Skeletal muscle satellite cell (primary cell): ENCODE results near the gene UPF3A.
A peak's percentile ranks its signal among the peaks of the same experiment; 100 is the strongest.
"Not testable (repeated sequence)": the region's sequence is repeated elsewhere in the genome, so short reads cannot be mapped to it uniquely, and the experiment has no call there.

Experiments used
- H3K27me3 ChIP-seq: 2 replicates; pipeline ENCODE4 v1.7.0; 2013; ENCODE audit warnings: low read length; ENCODE audit not compliant: control insufficient read depth, insufficient read depth
- H3K36me3 ChIP-seq: 2 replicates; pipeline ENCODE4 v1.7.0; 2013; ENCODE audit warnings: mild to moderate bottlenecking, control low read depth, low read length; ENCODE audit not compliant: insufficient read depth
- H3K4me1 ChIP-seq: 2 replicates; pipeline ENCODE4 v1.7.0; 2013; ENCODE audit warnings: low read length; ENCODE audit not compliant: control insufficient read depth, insufficient read depth
- H3K4me2 ChIP-seq: 2 replicates; pipeline ENCODE4 v1.7.0; 2013; ENCODE audit warnings: mild to moderate bottlenecking, low read length
- H3K4me3 ChIP-seq: 2 replicates; pipeline ENCODE4 v1.7.0; 2013; ENCODE audit warnings: low read length
- H3K9ac ChIP-seq: 2 replicates; pipeline ENCODE4 v1.7.0; 2013; ENCODE audit warnings: mild to moderate bottlenecking, low read depth, low read length, moderate library complexity
- H3K9me3 ChIP-seq: replicated peaks from 2 replicates; pipeline ENCODE4 v1.7.0; 2013; ENCODE audit warnings: mild to moderate bottlenecking, control low read depth, low read length

UPF3A gene

GRCh38 chr13:114324334-114324733, 42.9 kb downstream of the UPF3A start:
- Histone ChIP-seq H3K4me1 (peaks cover 11% of the 10 kb centered on the region), H3K9me3 (no peaks in the 10 kb centered on the region), H3K4me3 (no peak overlapping the region), H3K27me3 (no peaks in the 10 kb centered on the region), H3K36me3 (peaks cover 80% of the 10 kb centered on the region), H3K9ac (no peak overlapping the region), H3K4me2 (no peak overlapping the region)

DNA sequence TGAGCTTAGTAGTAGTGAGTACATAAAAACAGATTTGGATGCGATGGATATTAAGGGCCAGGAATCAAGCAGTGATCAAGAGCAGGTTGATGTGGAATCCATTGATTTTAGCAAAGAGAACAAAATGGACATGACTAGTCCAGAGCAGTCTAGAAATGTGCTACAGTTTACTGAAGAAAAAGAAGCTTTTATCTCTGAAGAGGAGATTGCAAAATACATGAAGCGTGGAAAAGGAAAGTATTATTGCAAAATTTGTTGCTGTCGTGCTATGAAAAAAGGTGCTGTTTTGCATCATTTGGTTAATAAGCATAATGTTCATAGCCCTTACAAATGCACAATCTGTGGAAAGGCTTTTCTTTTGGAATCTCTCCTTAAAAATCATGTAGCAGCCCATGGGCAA, 44.3 kb downstream of the UPF3A start:
- H3K36me3 ChIP-seq, result peaks cover 75% of the 10 kb centered on the region
- H3K9ac ChIP-seq, result no peak overlapping the region
- H3K9me3 ChIP-seq, result no peaks in the 10 kb centered on the region

DNA sequence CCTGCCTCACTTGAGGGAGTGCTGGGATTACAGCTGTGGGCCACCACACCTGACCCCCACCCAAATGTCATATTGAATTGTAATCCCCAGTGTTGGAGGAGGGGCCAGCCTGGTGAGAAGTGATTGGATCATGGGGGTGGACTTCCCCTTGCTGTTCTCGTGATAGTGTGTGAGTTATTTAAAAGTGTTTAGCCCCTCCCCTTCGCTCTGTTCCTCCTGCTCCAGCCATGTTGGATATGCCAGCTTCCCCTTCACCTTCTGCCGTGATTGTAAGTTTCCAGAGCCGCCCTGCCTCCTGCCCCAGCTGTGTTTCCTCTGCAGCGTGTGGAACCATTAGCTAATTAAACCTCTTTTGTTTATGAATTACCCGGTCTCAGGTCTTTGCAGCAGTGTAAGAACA, 46.6 kb downstream of the UPF3A start:
- Histone ChIP-seq H3K4me3 (no peak overlapping the region), H3K9ac (no peak overlapping the region), H3K4me2 (no peak overlapping the region), H3K27me3 (no peaks in the 10 kb centered on the region), H3K36me3 (peaks cover 54% of the 10 kb centered on the region), H3K9me3 (no peaks in the 10 kb centered on the region), H3K4me1 (no peaks in the 10 kb centered on the region)

More for the DNA sequence above, 44.3 kb downstream of the UPF3A start:
- H3K4me3 ChIP-seq, result no peak overlapping the region
- no peaks in the 10 kb centered on the region for H3K4me1 ChIP-seq
- H3K27me3 ChIP-seq, result no peaks in the 10 kb centered on the region
- H3K4me2 ChIP-seq, result no peak overlapping the region

GRCh38 chr13:114328595-114328994, 47.2 kb downstream of the UPF3A start:
- no peaks in the 10 kb centered on the region for H3K9me3 ChIP-seq
- no peak overlapping the region for H3K9ac ChIP-seq
- no peak overlapping the region for H3K4me2 ChIP-seq
- H3K27me3 ChIP-seq, result no peaks in the 10 kb centered on the region
- no peak overlapping the region for H3K4me3 ChIP-seq
- no peaks in the 10 kb centered on the region for H3K4me1 ChIP-seq
- H3K36me3 ChIP-seq, result peaks cover 49% of the 10 kb centered on the region

DNA sequence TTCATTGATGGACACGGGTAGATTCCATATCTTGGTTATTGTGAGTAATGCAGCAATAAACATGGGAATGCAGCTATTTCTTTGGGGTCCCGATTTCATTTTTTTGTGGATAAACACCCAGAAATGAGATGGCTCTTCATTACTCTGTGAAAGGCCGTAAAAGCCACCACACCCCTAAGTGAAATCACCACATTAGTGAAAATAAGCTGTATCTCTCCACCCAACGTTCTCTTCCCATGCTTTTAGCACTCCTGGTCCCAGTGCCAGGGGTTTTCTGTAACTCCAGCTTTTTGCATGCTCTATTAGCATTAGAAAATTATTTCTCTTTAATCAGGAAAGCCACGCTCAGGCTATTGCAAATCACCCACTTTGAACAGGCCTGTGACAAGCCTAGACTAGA, 48.7 kb downstream of the UPF3A start:
- H3K9me3 ChIP-seq, result no peaks in the 10 kb centered on the region
- no peaks in the 10 kb centered on the region for H3K4me1 ChIP-seq
- H3K4me3 ChIP-seq, result no peak overlapping the region
- H3K36me3 ChIP-seq, result peaks cover 34% of the 10 kb centered on the region
- no peaks in the 10 kb centered on the region for H3K27me3 ChIP-seq
- H3K9ac ChIP-seq, result no peak overlapping the region
- H3K4me2 ChIP-seq, result no peak overlapping the region

DNA sequence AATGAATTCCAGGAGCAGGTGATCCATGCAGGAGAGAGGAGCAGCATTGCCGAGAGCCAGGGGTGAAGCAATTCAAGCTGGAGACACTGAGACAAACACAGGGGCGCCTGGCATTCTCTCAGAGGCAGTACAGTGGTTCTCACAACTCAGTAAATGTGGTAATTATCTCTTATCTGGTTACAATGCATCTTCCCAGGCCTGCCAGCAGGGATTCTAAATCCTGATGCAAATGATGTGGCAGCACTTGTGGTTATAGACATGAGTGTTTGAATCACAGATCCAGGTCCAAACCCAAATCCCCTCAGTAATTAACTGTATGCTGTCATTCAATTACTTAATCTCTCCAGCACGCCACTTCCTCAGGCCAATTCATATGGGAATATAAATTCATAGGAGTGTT, 52.5 kb downstream of the UPF3A start:
- H3K27me3 ChIP-seq, H3K4me3 ChIP-seq, H3K4me1 ChIP-seq, H3K36me3 ChIP-seq, H3K9ac ChIP-seq, H3K9me3 ChIP-seq, H3K4me2 ChIP-seq: not testable (repeated sequence)

GRCh38 chr13:114334305-114335053, 53.1 kb downstream of the UPF3A start:
- Histone ChIP-seq H3K27me3 (no peaks in the 10 kb centered on the region), H3K4me3 (no peak overlapping the region), H3K9ac (no peak overlapping the region), H3K36me3 (no peaks in the 10 kb centered on the region), H3K4me2 (no peak overlapping the region), H3K9me3 (no peaks in the 10 kb centered on the region), H3K4me1 (no peaks in the 10 kb centered on the region)

GRCh38 chr13:114336457-114336856, 55.1 kb downstream of the UPF3A start:
- H3K4me1 ChIP-seq, H3K36me3 ChIP-seq, H3K9me3 ChIP-seq, H3K9ac ChIP-seq, H3K4me3 ChIP-seq, H3K4me2 ChIP-seq, H3K27me3 ChIP-seq: not testable (repeated sequence)

DNA sequence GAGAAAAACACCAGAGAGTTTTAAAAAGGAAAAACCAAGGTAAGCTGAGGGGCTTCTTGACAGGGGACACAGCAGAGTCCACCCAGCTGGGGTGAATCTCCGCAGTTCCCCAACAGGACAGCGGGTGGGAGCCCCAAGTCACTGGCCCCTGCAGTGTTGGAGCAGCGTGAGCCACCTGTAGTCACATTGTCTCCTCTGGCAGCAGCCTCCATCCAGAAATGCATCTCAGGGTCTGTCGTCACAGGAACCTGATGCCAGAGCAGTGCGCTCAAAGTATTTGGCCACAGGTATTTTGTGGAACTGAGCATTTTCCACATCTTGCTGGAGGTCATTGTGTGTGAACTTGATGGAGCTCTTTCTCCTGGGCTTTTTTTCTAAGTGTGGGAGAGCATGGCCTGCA, 57.6 kb downstream of the UPF3A start:
- Histone ChIP-seq H3K4me2 (no peak overlapping the region), H3K27me3 (no peaks in the 10 kb centered on the region), H3K9me3 (no peaks in the 10 kb centered on the region), H3K4me3 (no peak overlapping the region), H3K36me3 (no peaks in the 10 kb centered on the region), H3K4me1 (no peaks in the 10 kb centered on the region), H3K9ac (no peak overlapping the region)

DNA sequence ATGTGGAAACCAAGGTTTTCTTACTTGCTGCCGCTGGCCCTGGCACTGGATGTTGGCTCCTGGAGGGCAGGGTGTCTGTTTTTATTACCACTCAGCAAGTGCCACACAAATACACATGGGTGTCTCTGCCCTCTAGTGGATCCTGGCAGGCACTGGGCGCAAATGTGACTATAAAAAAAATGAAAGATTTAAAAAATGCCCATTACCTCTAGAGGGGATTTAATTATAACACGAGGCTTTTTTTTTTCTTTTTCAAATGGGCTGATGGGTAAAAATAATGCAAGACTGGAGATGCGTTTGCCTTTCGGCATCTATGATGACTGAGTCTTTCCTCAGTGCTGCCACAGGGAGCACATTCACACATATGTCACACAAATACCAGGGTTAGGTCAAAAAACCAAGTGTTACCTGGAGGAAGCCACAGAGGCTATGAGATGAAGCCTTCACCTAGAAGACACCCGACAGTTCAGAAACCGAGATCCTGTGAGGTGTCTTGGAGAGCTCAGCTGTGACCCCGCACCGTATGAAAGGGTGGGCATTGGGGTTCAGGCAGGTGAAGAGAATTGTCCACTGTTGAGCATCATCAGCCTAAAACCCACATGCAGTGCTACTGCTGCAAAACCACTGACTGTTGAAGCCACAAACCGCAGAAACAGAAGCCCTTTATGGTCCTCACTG, 58.6 kb downstream of the UPF3A start:
- Histone ChIP-seq H3K27me3 (no peaks in the 10 kb centered on the region), H3K4me2 (peak overlapping the region; percentile 1), H3K4me1 (no peaks in the 10 kb centered on the region), H3K9me3 (no peaks in the 10 kb centered on the region), H3K36me3 (no peaks in the 10 kb centered on the region), H3K4me3 (no peak overlapping the region), H3K9ac (no peak overlapping the region)

- Histone ChIP-seq H3K36me3 (no peaks in the 10 kb centered on the region), H3K9me3 (no peaks in the 10 kb centered on the region), H3K4me2 (no peak overlapping the region), H3K4me1 (no peaks in the 10 kb centered on the region), H3K27me3 (peaks cover 2% of the 10 kb centered on the region), H3K4me3 (no peak overlapping the region), H3K9ac (no peak overlapping the region)
These were observed 59.8 kb downstream of the UPF3A start for GRCh38 chr13:114341003-114341777.
